GM18519 (cell line): ENCODE results near the gene SIN3B.

Source experiments
- ATAC-seq: cut with Tn5 transposase; IDR thresholded peaks from one replicate; pipeline ENCODE4 v1.9.1; 2021; ENCODE audit warnings: mild to moderate bottlenecking, moderate library complexity; ENCODE audit not compliant: unreplicated experiment, low FRiP score

The SIN3B gene

DNA sequence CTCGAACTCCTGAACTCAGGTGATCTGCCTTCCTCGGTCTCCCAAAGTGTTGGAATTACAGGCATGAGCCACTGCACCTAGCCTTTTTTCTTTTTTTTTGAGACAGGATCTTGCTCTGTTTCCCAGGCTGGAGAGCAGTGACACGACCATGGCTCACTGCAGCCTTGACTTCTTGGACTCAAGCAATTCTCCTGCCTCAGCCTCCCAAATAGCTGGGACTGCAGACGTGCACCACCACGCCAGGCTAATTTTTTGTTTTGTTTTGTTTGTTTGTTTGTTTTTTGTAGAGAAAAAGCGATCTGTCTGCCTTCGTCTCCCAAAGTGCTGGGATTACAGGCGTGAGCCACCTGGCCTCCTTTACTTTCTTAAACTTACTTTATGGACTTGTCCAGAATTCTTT is 6.5 kb upstream of the SIN3B start:
- no peak for ATAC-seq

DNA sequence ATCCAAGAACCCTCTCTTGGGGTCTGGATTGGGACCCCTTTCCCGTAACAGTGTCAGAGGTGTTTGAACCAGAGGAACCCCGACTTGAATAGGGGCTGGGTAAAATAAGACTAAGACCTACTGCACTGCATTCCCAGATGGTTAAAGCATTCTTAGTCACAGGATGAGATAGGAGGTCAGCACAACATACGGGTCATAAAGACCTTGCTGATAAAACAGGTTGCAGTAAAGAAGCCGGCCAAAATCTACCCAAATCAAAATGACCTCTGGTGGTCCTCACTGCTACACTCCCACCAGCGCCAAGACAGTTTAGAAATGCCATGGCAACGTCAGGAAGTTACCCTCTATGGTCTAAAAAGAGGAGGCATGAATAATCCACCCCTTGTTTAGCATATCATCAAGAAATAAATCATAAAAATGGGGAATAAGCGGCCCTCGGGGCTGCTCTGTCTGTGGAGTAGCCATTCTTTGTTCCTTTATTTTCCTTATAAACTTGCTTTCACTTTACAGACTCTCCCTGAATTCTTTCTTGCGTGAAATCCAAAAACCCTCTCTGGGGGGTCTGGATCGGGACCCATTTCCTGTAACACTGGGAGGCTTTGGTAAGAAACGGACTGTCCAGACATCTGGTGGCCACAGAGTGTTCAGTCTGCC is 4.4 kb upstream of the SIN3B start:
- no peak for ATAC-seq

DNA sequence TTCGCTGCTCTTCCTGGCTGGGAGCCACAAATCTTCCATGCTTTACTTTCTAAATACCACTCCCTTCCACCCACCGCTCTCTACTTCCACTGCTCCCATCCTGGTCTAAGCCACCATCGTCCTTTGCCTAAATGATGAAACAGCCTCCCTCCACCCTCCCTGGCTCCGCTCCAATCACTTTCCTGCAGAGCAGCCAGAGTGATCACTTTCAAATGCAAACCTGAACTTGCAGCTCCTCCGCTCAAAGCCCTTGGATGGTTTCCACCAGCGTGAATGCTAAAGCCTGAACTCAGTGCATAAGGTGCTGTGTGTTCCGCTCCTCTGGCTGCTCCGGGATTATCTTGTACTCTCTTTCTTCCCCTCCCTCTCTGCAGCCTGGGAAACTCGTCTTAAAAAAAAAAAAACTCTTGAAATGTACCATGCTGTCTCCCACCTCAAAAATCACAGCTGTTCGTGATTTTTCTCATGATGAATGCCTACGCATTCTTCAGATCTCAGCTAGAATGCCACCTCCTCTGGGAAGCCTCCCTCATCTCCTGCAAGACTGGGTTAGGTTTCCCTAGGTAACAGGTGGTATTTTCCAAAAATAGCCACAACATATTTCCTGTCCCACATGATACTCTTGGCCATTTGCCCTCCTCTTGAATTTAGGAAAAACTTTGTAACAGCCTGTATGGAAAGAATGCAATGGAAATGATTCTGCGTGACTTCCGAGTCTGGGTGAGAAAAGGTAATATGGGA is 3.7 kb upstream of the SIN3B start:
- no peak for ATAC-seq

DNA sequence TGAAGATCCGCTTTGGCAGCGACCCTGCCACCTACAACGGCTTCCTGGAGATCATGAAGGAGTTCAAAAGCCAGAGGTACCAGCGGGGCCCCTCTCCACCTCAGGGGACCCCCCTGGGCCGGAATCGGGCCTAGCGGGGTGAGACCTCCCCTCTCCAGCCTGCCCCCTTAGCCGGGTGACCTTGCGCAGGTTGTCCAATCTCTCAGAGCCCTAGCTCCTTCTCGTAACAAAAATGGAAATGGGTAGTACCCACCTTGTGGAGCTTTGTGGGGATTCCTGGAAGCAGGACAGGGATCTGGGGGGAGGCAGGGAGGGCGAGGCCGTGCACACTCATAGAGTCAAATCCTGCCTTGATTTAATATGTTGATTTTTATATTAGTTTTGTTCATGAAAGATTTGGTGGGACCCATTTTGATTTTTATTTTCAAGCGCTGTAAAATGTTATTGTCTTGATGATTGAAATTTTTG is 658 bp downstream of the SIN3B start:
- ATAC-seq, result no peak

DNA sequence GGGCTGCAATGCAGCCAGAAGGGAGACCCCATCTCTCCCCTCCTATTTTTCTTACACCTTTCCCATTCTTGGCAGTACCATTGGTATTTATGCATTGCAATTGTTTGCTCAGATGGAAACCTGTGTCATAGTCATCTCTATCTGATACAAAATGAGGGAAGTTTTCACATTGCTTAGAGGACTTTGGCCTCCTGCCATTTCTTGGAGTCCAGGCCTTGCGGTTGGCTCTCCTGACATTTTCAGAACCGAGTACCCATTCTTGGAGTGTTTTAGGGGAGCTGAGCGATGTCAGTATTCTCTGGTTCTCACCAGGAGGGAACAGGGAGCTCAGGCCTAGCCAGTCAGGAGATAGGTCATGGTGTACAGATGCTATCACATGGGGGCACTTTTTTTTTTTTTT is 1.5 kb downstream of the SIN3B start:
- ATAC-seq, result no peak

DNA sequence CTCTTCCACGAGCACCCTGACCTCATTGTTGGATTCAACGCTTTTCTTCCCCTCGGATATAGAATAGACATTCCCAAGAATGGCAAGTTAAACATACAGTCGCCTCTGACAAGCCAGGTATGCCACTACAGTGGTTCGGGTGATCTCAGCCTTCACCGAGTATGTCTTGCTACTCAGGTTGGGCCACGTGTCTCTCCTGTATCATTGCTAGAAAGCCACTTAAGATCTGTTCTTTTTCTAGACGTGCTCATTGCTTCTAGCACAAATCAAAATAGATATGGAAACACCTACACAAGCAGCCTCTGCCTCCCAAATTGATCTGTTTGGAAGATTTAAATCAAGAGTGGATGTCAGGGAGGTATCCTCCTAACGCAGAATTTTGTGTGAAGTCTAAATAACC is 2.3 kb downstream of the SIN3B start:
- no peak for ATAC-seq

DNA sequence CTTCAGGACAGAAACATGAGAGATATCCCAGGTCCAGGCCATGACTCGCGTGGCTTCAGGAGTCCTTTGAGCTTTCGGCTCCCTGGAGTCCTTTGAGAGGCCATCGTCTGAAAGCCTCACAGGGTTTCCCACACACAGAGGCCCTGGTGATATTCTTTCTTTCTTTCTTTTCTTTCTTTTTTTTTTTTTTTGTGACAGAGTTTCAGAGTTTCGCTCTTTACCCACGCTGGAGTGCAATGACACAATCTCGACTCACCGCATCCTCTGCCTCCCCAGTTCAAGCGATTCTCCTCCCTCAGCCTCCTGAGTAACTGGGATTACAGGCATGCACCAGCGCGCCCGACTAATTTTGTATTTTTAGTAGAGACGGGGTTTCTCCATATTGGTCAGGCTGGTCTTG is 5.5 kb downstream of the SIN3B start:
- no peak for ATAC-seq

DNA sequence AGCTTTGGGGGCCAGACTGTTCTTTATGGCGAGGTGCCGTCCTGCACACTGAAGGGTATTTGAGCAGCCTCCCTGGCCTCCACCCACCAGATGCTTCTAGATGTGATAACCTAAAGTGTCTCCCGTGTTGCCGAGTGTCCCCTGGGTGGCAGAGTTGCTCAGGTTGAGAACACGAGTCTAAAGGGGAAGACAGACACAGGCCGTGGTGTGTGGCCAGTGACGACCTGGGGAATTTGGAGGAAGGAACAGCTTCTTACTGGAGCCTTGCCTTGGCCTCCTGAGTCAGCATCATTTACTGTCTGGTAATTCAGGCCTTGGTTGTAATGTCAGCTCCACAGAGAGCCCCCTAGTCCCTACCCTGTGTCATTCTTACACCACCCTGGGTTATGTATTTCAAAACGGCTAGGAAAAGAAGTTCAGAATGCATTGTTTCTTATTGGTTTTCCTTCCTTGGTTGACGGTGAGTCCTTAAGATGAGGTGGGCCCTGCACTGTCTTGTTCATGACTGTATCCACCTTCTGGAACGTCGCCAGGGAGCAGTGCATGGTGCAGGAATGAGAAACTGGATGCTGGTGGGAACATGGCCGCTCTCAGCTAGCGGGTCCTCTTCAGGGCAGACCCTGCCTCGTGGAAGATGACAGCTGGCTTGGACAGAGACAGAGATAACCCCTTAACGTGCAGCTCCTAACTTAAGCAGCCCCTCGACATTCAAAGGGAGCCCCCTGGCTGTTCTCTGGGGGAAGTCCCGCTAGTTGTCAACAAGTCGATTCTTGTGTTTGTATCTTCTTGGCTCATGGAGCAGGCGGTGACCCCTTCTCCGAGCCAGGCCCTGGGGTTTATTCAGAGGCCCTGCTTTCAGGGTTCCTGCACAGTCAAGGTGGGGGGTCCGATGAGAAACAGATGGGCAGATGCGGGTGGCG is 7.2 kb downstream of the SIN3B start:
- ATAC-seq, result no peak

DNA sequence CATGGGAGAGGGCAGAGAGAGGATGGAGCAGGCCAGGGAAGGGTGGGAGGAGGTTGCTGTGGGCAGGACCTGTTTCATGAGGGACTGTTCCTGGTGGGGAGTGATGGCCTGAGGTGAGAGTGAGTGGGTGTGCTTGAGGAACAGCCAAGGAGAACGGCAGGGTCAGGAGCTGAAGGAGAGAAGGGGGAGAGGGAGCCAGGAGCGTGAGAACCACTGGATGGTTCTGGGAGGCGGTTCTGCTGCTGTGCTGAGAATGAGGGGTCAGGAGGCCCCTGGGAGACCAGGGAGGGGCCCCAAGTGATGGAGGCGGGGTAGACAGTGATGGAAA is 7.8 kb downstream of the SIN3B start:
- no peak for ATAC-seq

DNA sequence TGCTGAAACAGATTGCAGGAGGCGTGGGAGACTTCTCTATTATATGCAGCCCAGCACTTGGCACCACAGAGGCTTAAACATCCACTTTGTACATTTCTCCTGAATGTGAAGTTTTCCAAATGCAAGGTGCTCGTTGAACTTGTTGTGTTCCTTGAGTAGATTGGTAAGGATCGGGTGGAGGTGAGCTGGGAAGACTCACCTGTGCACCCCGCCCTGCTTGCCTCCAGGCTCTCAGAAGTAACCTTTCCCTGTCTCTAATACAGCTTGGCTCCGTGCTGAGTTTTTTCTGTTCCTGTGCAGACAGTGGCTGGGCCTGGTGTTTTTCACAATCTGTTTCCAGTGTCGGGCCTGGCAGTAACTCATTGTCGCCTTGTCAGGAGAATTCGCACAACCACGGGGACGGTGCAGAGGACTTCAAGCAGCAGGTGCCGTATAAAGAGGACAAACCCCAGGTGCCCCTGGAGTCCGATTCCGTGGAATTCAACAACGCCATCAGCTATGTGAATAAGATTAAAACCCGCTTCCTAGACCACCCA is 12.3 kb downstream of the SIN3B start:
- no peak for ATAC-seq

DNA sequence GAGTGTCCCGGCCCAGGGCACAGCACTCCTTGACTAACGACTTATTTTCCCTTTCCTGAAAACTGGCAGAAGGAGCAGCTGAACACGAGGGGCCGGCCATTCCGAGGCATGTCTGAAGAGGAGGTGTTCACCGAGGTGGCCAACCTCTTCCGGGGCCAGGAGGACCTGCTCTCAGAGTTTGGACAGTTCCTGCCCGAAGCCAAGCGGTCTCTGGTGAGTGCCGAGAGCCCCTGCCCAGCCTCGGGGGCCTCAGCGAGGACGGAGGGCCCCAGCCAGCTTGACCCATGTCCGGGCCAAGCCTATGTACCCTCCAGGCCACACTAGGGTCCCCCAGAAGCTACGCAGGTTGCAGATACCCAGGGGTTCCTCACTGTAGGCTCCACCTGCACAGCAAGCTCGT is 17.7 kb downstream of the SIN3B start:
- no peak for ATAC-seq

DNA sequence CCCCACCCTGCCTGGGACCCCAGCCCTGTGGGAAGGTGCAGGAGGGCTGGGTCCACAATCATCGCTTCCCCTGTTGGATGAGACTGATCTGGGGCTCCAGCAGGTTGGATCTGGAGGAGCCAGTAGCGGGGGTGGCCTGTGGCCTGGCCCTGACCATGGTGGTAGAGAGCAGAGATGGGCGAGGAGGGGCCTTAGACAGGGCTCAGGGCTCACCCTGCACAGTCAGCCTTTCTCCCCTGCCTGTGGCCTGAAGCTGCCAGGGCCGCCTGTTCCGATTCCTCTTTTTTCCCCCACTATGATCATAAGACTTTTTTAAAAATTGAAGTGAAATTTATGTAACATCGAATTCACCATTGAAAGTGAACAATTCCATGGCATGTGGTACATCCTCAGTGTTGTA is 18.2 kb downstream of the SIN3B start:
- ATAC-seq, result no peak

DNA sequence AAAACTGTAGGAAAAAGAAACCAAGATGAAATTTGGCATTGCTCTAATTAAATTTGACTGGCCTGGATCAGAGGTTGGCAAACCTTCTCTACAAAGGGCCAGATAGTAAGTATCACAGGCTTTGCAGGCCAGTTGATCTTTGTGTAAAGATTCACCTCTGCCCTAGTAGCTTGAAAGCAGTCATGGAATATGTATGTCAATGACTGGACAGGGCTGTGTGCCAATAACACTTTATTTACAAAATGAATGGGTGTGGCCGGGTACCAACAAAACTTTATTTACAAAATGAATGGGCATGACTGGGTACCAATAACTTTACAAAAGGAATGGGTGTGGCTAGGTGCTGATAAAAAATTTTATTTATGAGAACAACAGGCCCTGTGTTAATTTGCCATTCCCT is 20.0 kb downstream of the SIN3B start:
- no peak for ATAC-seq

DNA sequence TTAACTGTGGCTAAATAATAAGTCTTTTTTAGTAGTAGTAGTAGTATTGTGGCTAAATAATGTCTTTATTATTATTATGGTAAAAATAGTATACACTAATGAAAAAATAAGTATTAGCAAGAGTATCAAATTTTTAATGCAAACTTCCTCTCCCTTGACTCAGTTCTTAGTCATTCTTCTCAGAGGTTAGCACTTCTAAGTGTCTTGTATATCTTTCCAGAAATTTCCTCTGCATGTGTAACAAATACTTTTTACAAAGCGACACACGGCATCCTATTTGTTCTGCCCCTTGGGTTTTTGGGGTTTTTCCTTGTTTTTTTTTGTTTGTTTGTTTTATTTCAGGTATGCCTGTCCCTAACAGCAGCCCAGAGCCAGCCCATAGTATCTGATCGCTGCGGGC is 20.9 kb downstream of the SIN3B start:
- no peak for ATAC-seq

DNA sequence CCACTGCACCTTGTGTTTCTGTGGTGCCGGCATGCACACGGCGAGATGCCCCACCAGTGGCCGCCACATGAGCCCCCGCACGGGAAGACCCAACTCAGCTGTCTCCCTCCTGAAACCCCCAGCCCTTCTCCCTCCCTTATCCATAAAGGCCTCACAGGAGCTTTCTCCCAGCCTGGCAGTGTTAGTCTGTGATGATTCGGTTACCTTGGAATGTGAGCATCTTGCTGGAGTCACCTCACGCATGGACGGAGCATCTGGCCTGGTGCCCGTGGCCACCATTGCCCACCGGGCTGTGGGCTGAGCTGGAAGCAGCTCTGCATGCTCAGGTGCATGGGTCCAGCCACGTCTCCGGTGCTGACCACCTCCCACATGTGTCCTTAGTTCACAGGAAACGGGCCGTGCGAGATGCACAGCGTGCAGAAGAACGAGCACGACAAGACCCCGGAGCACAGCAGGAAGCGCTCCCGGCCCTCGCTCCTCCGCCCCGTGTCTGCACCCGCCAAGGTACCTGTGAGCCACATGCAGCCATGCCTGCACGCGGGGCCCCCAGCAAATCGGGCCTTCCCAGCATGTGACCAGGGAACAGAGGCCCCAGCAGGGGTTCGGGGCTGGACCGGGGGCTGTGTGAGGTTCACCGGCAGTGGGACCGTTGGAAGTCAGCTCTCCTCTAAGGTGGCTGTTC is 22.0 kb downstream of the SIN3B start:
- ATAC-seq, result no peak

DNA sequence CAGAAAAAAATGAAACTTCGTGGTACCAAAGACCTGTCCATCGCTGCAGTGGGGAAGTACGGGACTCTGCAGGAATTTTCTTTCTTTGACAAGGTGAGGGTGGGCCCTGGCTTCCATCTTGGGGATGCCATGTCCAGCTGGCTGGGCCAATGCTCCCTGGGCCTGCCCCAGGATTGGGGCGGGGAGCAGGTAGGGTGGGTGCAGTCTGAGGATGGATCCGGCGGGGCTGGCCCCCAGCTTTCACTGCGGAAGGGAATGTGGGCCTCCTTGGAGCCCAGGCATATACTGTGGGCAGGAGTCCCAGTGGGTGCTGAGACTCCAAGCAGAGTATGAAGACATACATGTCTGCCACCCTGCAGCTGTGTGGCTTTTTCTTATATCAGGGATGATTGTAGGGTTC is 23.9 kb downstream of the SIN3B start:
- no peak for ATAC-seq

DNA sequence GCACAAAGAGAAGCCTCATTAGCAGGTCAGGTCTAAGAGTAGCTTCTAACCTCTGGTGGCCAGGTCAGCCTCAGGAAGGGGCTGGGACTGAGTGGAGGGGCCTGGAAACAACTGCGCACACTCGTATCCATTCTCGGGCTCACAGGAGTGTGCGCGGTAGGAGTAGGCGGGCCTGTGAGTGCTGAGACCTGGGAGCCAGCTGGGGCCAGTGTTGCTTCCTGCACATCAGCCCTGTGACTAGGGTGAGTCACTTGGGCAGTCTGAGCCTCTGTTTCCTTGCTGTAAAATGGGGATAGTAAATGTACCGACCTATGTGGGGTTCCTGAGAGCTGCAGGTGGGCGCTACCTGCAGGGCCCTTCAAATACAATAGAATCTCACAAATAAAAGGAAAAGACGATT is 26.9 kb downstream of the SIN3B start:
- ATAC-seq, result no peak

DNA sequence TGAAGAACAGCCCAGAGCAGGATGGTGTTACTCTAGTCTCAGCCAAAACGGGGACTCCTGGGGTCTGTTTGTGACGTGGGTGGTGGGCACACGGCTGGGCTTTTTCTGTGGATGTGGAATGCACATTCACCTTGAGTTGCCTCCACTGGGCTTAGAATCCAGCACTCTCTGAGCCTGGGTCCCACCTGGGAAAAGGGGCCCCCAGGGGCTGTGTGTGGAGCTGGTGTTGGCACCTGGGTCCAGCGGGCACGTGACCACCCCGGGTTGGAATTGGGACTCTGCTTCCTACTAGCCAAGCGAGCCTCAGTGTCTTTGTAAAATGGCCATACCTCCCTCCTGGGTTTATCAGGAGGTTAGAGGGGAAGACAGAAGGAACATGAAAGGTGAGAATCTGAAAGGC is 30.4 kb downstream of the SIN3B start:
- no peak for ATAC-seq

DNA sequence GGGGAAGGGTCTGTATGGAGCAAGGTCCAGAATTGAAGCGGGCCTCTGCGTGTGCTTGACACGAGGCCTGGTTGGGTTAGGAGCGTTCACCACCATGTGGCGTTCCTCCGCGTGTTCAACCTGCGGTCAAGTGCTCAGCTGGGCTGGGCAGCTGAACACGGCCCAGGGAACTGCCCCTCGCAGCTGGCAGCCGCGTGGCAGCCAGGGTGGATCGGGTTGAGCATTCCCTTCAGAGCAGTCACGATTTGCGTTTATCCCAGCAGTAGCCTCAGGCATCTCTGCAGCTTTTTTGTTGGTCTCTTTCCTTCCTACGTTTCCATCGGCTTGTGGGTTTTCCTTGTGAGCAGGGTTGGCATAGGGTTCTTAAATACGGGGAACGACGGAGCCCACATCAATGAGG is 30.9 kb downstream of the SIN3B start:
- ATAC-seq, result no peak

DNA sequence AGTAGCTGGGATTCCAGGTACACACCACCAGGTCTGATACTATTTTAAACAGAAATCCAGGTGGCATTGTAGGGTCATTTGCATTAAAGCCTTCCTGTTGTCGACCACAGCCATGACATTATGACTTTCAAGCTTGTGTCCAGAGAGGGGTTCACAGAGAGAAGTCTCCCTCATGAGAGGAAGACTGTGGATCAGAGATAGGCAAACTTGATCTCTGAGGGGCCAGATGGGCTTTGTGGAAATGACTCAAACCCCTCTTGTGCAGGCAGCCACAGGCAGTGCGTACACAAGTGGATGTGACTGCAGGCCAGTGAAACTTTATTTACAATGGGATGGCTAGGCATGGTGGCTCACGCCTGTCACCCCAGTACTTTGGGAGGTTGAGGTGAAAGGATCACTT is 31.8 kb downstream of the SIN3B start:
- no peak for ATAC-seq

DNA sequence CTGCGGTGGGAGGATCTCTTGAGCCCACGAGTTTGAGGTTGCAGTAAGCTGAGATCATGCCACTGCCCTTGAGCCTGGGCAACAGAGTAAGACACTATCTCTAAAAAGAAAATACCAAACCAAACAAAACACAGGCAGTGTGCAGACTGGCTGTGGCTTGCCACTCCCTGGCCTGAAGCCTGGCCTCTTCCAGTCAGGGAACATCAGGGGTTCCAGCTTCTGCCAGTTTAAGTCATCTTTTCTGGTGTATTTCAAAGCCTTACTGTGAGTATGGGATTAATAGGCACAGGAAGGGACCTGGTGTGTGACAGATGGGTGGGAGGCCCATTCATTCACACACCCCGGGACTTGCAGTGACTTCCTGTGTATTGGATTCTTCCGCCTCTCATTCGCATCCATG is 32.6 kb downstream of the SIN3B start:
- no peak for ATAC-seq
